K562 (cell line): ENCODE data around the gene PIEZO2. TPM values are rescaled to one million over a fixed set of nuclear protein-coding genes. Genes with fewer than 3 reads are reported as not detected.

Experiments used
- ATAC-seq: fragments of 200-7000 bp; cut with Tn5 transposase; 3 replicates; pipeline ENCODE4 v1.9.1; 2020; ENCODE audit warnings: moderate library complexity
- BruUV-seq: library from RNA; stranded (reverse); fragments of 400-500 nt; replicated peaks from 2 replicates; lab custom pipeline; 2021; lab: Mats Ljungman, UMichigan
- CTCF ChIA-PET: fragments of 300-600 bp; formaldehyde crosslinking; extraction: SDS; loops from one replicate; lab custom pipeline; 2021; ENCODE audit warnings: low intra/inter-chr PET ratio; lab: Yijun Ruan, JAX
- POLR2A ChIA-PET: fragments of 300-600, 350-650 bp; sonication (Branson Sonifier 250); formaldehyde crosslinking; extraction: SDS; loops from one replicate; lab custom pipeline; 2021; ENCODE audit warnings: antibody characterized with exemption, inconsistent platforms; lab: Yijun Ruan, JAX
- DNase-seq, 4 experiments: peaks; one replicate each; pipeline versions ENCODE4 v3.0.0 to v3.0.0-alpha.2; 2011 to 2018; ENCODE audit warnings: low spot score in 3 of 4, mixed read lengths in 3 of 4; ENCODE audit errors: extremely low read depth in 1 of 4
- FAIRE-seq: peaks from 2 replicates; lab custom pipeline; 2011; peaks lifted over from hg19 to GRCh38; lab: Jason Lieb, UNC
- H2AFZ ChIP-seq: 2 replicates; pipeline ENCODE4 v1.6.0; 2011; ENCODE audit warnings: low read depth, low read length, control low read depth, inconsistent platforms
- H3K27ac ChIP-seq: fragments of 200-600 bp; 3 replicates; pipeline ENCODE4 v1.8.0; 2011; ENCODE audit warnings: low read depth, mild to moderate bottlenecking, control low read depth, inconsistent platforms, low read length, moderate library complexity, mixed read lengths; ENCODE audit errors: extremely low read depth
- H3K27me3 ChIP-seq, 2 experiments: fragments of 300-600 bp in 1 of 2; 2 replicates in 1 of 2; 3 replicates in 1 of 2; pipeline versions ENCODE4 v1.6.0 to v1.8.0; 2011; ENCODE audit warnings: inconsistent platforms in 2 of 2, low read length in 2 of 2, mild to moderate bottlenecking in 1 of 2, mixed read lengths in 1 of 2, moderate library complexity in 1 of 2; ENCODE audit not compliant: control insufficient read depth in 2 of 2, insufficient read depth in 2 of 2
- H3K36me3 ChIP-seq: fragments of 300-600 bp; 3 replicates; pipeline ENCODE4 v1.8.0; 2011; ENCODE audit warnings: mild to moderate bottlenecking, low read length, inconsistent platforms; ENCODE audit not compliant: control insufficient read depth, insufficient read depth
- H3K4me1 ChIP-seq, 2 experiments: fragments of 200-600 bp in 1 of 2; replicated peaks in 1 of 2; 2 replicates in 1 of 2; 3 replicates in 1 of 2; pipeline versions ENCODE4 v1.5.1 to v1.8.0; 2011; ENCODE audit warnings: inconsistent platforms in 2 of 2, low read length in 2 of 2, mild to moderate bottlenecking in 1 of 2, mixed read lengths in 1 of 2, moderate library complexity in 1 of 2; ENCODE audit not compliant: control insufficient read depth in 2 of 2, insufficient read depth in 2 of 2
- H3K4me2 ChIP-seq: 2 replicates; pipeline ENCODE4 v1.6.1; 2011; ENCODE audit warnings: low read length, control low read depth, inconsistent platforms, mixed read lengths; ENCODE audit not compliant: insufficient read depth
- H3K4me3 ChIP-seq: fragments of 200-600 bp; sonication (generic), shearing (Covaris generic); 2 replicates; pipeline ENCODE4 v1.5.1; 2016; ENCODE audit warnings: control low read depth, inconsistent platforms
- H3K79me2 ChIP-seq: fragments of 200-600 bp; 3 replicates; pipeline ENCODE4 v1.8.0; 2011; ENCODE audit warnings: low read length, inconsistent platforms; ENCODE audit not compliant: control insufficient read depth, insufficient read depth
- H3K9ac ChIP-seq, 2 experiments: 2 replicates each; pipeline versions ENCODE4 v1.6.0 to v1.6.1; 2011; ENCODE audit warnings: low read depth in 2 of 2, low read length in 2 of 2, control low read depth in 1 of 2, inconsistent platforms in 1 of 2, mild to moderate bottlenecking in 1 of 2, mixed read lengths in 1 of 2; ENCODE audit not compliant: insufficient read depth in 1 of 2
- H3K9me1 ChIP-seq: one replicate; pipeline ENCODE4 v1.6.0; 2011; ENCODE audit warnings: inconsistent platforms, mild to moderate bottlenecking, low read length, moderate library complexity; ENCODE audit not compliant: control insufficient read depth, insufficient read depth
- H3K9me3 ChIP-seq: replicated peaks from 2 replicates; pipeline ENCODE4 v1.5.1; 2011; ENCODE audit warnings: low read depth, low read length, inconsistent platforms; ENCODE audit not compliant: control insufficient read depth, insufficient read depth
- H4K20me1 ChIP-seq: replicated peaks from 2 replicates; pipeline ENCODE4 v1.6.1; 2011; ENCODE audit warnings: low read length, inconsistent platforms, mixed read lengths; ENCODE audit not compliant: control insufficient read depth, insufficient read depth
- BACH1 ChIP-seq: fragments of 200-800 bp; sonication (Bioruptor generic); IDR thresholded peaks from 2 replicates; pipeline ENCODE4 v1.6.1; 2016; ENCODE audit warnings: missing genetic modification characterization, missing compliant biosample characterization
- ERF ChIP-seq: fragments of 450-650 bp; formaldehyde crosslinking; IDR thresholded peaks from 2 replicates; pipeline ENCODE4 v1.4.0; 2020; ENCODE audit warnings: mild to moderate bottlenecking, mixed read lengths
- FOXA1 ChIP-seq: fragments of 450-650 bp; IDR thresholded peaks from 2 replicates; pipeline ENCODE4 v1.6.1; 2016; ENCODE audit warnings: mild to moderate bottlenecking, borderline replicate concordance
- HMG20B ChIP-seq: fragments of 250-450 bp; sonication (Bioruptor Pico); IDR thresholded peaks from 2 replicates; pipeline ENCODE4 v1.5.0; 2021; ENCODE audit warnings: mild to moderate bottlenecking
- ILK ChIP-seq: fragments of 450-650 bp; IDR thresholded peaks from 2 replicates; pipeline ENCODE4 v1.6.1; 2016; ENCODE audit warnings: missing genetic modification characterization, low read depth, mild to moderate bottlenecking, missing compliant biosample characterization, moderate library complexity, borderline replicate concordance
- MEIS2 ChIP-seq: fragments of 450-650 bp; IDR thresholded peaks from 2 replicates; pipeline ENCODE4 v1.6.1; 2014; ENCODE audit warnings: mild to moderate bottlenecking; ENCODE audit not compliant: partially characterized antibody
- MTF1 ChIP-seq: fragments of 250-450 bp; sonication (Bioruptor Pico); IDR thresholded peaks from 2 replicates; pipeline ENCODE4 v1.9.0; 2021; ENCODE audit warnings: moderate library complexity, mild to moderate bottlenecking, inconsistent platforms, borderline replicate concordance
- SAFB ChIP-seq: fragments of 200-400 bp; formaldehyde crosslinking; IDR thresholded peaks from 2 replicates; pipeline ENCODE4 v1.6.1; 2017; ENCODE audit warnings: low read depth, low read length, borderline replicate concordance
- SRSF7 ChIP-seq: fragments of 200-400 bp; formaldehyde crosslinking; optimal IDR thresholded peaks from 2 replicates; pipeline ENCODE3; 2017; ENCODE audit warnings: mild to moderate bottlenecking, low read depth, low read length
- ZNF282 ChIP-seq: sonication (generic); formaldehyde crosslinking; IDR thresholded peaks from 2 replicates; pipeline ENCODE4 v1.8.1; 2023; ENCODE audit warnings: missing genetic modification reagents
- ZSCAN29 ChIP-seq: fragments of 450-650 bp; IDR thresholded peaks from 2 replicates; pipeline ENCODE4 v1.6.1; 2017
- WGBS: fragments of 100-300 bp; shearing (Covaris generic); methylation state at CpG from one replicate; pipeline ENCODE4 v1.1.6; 2016; ENCODE audit warnings: low coverage, mixed read lengths; ENCODE audit not compliant: insufficient coverage; ENCODE audit errors: missing lambda C conversion rate; 5-methylcytosine and 5-hydroxymethylcytosine counted together
- in situ Hi-C: fragments of 300-500 bp; cut with MboI; formaldehyde crosslinking; loops from 4 replicates; pipeline ENCODE4 v1.15.0; 2018; ENCODE audit warnings: inconsistent platforms, mixed read lengths
- intact Hi-C: fragments of 100-400 bp; cut with micrococcal nuclease; formaldehyde crosslinking; loops from 2 replicates; pipeline ENCODE4 v1.14.2; 2022
- polyA plus RNA-seq, 8 experiments: library from polyadenylated mRNA; depleted of rRNA in 4 of 8; stranded (reverse) in 5 of 8; unstranded in 3 of 8; fragments of >200 nt; fragmentation: Nextera tagmentation in 2 of 8; fragmentation: Illumina TruSeq in 1 of 8; extraction: Ambion mirVana in 2 of 8; extraction: Trizol in 1 of 8; gene quantifications; 2 replicates each; pipeline versions ENCODE4 v1.2.1 to v1.2.3, GENCODE V29; 2011 to 2014; ENCODE audit warnings: inconsistent platforms in 1 of 8, missing spikeins in 1 of 8
- total RNA-seq, 7 experiments: library from RNA; depleted of rRNA in 6 of 7; stranded (reverse); fragments of >200 nt in 6 of 7; fragmentation: Illumina TruSeq in 2 of 7; extraction: Trizol in 2 of 7; gene quantifications; 2 replicates each; pipeline versions ENCODE4 v1.2.1 to v1.2.3, GENCODE V29; 2011 to 2021; ENCODE audit warnings: low replicate concordance in 1 of 7
- TF ChIP-seq, protein P1 (sequence below): sonication (generic); formaldehyde crosslinking; IDR thresholded peaks from 2 replicates; pipeline ENCODE4 v1.8.0; 2022; ENCODE audit warnings: missing genetic modification reagents, mild to moderate bottlenecking, moderate library complexity, borderline replicate concordance
- TF ChIP-seq, protein P2 (sequence below): sonication (generic); formaldehyde crosslinking; IDR thresholded peaks from 2 replicates; pipeline ENCODE4 v1.8.1; 2023; ENCODE audit warnings: mild to moderate bottlenecking, missing genetic modification reagents
- TF ChIP-seq, protein P3 (sequence below): fragments of 450-650 bp; formaldehyde crosslinking; conservative IDR thresholded peaks from 2 replicates; pipeline ENCODE4 v1.4.0; 2022; ENCODE audit warnings: mild to moderate bottlenecking, missing genetic modification characterization

The PIEZO2 gene
- total and polyA plus RNA-seq, 9 of the 15 experiments (the other 6 are each of a cell fraction or from before 2014, with no cell fraction given), result 0.54 to 4.1 (median 2.0) TPM

DNA sequence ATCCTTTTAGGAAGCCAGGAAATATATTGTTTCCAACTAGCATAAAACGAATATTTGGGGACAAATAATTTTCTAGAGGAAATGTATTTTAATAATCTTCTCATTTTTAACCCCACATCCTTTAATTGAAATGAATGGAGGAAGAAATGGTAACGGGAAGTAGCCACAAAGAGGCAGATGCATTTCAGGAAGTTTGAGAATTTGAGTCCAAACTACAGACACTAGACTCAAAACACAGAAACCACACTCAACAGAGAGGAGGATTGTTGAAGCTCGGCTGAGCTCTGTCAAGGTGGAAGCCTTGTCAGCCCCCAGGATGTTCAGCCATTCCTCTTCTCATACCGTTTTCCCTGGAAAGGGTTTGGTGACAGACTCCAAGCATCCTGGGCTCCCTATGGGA is 335.0 kb downstream of the PIEZO2 start (continued):
- TF ChIP-seq FOXA1 (no peak), ZNF282 (CRISPR knock-in tag) (no peak), HMG20B (CRISPR knock-in tag) (no peak), ILK (no peak), BACH1 (no peak)
- TF ChIP-seq, protein P1, sequence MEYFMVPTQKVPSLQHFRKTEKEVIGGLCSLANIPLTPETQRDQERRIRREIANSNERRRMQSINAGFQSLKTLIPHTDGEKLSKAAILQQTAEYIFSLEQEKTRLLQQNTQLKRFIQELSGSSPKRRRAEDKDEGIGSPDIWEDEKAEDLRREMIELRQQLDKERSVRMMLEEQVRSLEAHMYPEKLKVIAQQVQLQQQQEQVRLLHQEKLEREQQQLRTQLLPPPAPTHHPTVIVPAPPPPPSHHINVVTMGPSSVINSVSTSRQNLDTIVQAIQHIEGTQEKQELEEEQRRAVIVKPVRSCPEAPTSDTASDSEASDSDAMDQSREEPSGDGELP (CRISPR knock-in tag), result no peak
- TF ChIP-seq, protein P2, sequence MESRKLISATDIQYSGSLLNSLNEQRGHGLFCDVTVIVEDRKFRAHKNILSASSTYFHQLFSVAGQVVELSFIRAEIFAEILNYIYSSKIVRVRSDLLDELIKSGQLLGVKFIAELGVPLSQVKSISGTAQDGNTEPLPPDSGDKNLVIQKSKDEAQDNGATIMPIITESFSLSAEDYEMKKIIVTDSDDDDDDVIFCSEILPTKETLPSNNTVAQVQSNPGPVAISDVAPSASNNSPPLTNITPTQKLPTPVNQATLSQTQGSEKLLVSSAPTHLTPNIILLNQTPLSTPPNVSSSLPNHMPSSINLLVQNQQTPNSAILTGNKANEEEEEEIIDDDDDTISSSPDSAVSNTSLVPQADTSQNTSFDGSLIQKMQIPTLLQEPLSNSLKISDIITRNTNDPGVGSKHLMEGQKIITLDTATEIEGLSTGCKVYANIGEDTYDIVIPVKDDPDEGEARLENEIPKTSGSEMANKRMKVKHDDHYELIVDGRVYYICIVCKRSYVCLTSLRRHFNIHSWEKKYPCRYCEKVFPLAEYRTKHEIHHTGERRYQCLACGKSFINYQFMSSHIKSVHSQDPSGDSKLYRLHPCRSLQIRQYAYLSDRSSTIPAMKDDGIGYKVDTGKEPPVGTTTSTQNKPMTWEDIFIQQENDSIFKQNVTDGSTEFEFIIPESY (CRISPR knock-in tag), result no peak

DNA sequence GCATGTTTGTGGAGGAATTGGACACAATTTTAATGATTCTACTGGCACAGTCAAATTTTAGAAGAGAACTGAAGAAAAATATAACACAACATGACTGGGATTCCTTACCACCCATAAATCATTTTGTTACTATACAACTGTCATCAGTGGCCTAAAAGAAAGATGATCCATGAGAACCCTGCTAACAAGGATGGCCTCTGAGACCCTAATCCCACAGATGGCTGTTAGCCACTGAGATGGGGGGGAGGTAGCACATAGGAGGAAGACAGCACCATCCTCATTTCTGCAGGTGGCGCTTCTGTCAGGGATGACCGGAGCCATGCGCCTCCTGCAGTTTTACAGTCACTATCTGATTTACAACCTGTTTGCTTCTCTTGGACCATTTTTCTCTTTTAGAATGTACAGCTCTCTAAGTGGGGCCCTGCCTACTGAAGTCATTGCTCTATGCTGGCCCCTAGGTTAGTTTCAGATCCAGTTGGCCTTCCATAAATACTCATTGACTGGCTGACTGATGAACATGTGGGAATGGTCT is 343.7 kb downstream of the PIEZO2 start:
- Histone ChIP-seq H3K4me3 (no peak overlapping the region), H2AFZ (no peak overlapping the region), H3K4me2 (no peak overlapping the region), H3K36me3 (no peaks in the 10 kb centered on the region), H3K27ac (no peak overlapping the region), H3K9me1 (no peaks in the 10 kb centered on the region), H3K27me3 (peaks cover 3 to 16% of the 10 kb centered on the region in 2 experiments; a peak in 4 of 5 replicates), H3K4me1 (no peaks in the 10 kb centered on the region), H3K9ac (no peak overlapping the region), H3K9me3 (no peaks in the 10 kb centered on the region), H3K79me2 (no peaks in the 10 kb centered on the region), H4K20me1 (no peaks in the 10 kb centered on the region)
- DNase-seq (no peak), ATAC-seq (peak; percentile 59), FAIRE-seq (no peak)
- POLR2A ChIA-PET, result interaction anchor here (0.8 kb wide), 1 partner anchor 10 kb away, joined by 3 read pairs; no protein-coding TSS in a partner anchor
- in situ Hi-C loops, result no loop called here
- intact Hi-C loops, result no loop called here
- no TSS peak for BruUV-seq
- WGBS, result 4% methylated on average over 3 of the region's 3 CpGs
- CTCF ChIA-PET, result no interaction called here
- TF ChIP-seq SRSF7, result no peak
- TF ChIP-seq MEIS2, result peak; percentile 51
- no peak for TF ChIP-seq MTF1 (CRISPR knock-in tag)
- TF ChIP-seq SAFB, result no peak
- no peak for TF ChIP-seq ERF (CRISPR knock-in tag)
- TF ChIP-seq, protein P3, sequence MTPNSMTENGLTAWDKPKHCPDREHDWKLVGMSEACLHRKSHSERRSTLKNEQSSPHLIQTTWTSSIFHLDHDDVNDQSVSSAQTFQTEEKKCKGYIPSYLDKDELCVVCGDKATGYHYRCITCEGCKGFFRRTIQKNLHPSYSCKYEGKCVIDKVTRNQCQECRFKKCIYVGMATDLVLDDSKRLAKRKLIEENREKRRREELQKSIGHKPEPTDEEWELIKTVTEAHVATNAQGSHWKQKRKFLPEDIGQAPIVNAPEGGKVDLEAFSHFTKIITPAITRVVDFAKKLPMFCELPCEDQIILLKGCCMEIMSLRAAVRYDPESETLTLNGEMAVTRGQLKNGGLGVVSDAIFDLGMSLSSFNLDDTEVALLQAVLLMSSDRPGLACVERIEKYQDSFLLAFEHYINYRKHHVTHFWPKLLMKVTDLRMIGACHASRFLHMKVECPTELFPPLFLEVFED (CRISPR knock-in tag), result no peak
- no peak for TF ChIP-seq ZSCAN29
